ENCODE measurements around the gene CCND1. TPM values are rescaled to one million over a fixed set of nuclear protein-coding genes. Genes with fewer than 3 reads are reported as not detected.

Gene CCND1
- total and polyA plus RNA-seq, 10 of the 15 experiments (the other 5 are each of a cell fraction or from before 2014, with no cell fraction given), result 0.09 to 6.6 (median 0.59) TPM; not detected in 2

GRCh38 chr11:69613594-69613993, 27.4 kb upstream of the CCND1 start (continued):
- TF ChIP-seq ESRRA (IDR thresholded peaks at IDR 0.05; ENCODE audit: low read length), result no peak
- no peak for TF ChIP-seq ETV6 (conservative IDR thresholded peaks at IDR 0.05 in 1 of 2, IDR thresholded peaks at IDR 0.05 in 1 of 2; ENCODE audit: borderline replicate concordance in 1 of 2, low read depth in 1 of 2)
- TF ChIP-seq HDAC2 (IDR thresholded peaks at IDR 0.05), result no peak
- no peak for TF ChIP-seq TAF1 (IDR thresholded peaks at IDR 0.05; ENCODE audit: borderline replicate concordance, low read depth, low read length)
- no peak for TF ChIP-seq CREB1 (IDR thresholded peaks at IDR 0.05; ENCODE audit: low read depth)
- TF ChIP-seq CHD2 (IDR thresholded peaks at IDR 0.05; ENCODE audit: borderline replicate concordance, low read depth, low read length), result no peak
- TF ChIP-seq MXI1 (IDR thresholded peaks at IDR 0.05; ENCODE audit: low read depth, low read length), result no peak
- no peak for TF ChIP-seq SIX5 (IDR thresholded peaks at IDR 0.05; ENCODE audit: low read depth, low read length, severe bottlenecking)
- TF ChIP-seq EGR1 (IDR thresholded peaks at IDR 0.05; ENCODE audit: borderline replicate concordance in 1 of 2, low read depth in 2 of 2, low read length in 2 of 2), result no peak
- TF ChIP-seq YBX1 (IDR thresholded peaks at IDR 0.05), result no peak
- TF ChIP-seq WRNIP1 (IDR thresholded peaks at IDR 0.05; ENCODE audit: borderline replicate concordance, low read depth, low read length), result no peak
- no peak for TF ChIP-seq RAD21 (IDR thresholded peaks at IDR 0.05; ENCODE audit: insufficient read depth, low read depth, low read length)
- TF ChIP-seq NR2F1 (conservative IDR thresholded peaks at IDR 0.05), result no peak

GRCh38 chr11:69614085-69614484, 26.9 kb upstream of the CCND1 start:
- in situ Hi-C loops (cut with MboI) (no loop called here), intact Hi-C loops (cut with micrococcal nuclease; ENCODE audit: unreplicated experiment) (no loop called here)
- Histone ChIP-seq H3K4me3 (no peak overlapping the region), H3K79me2 (ENCODE audit: control insufficient read depth, insufficient read depth, low read length) (no peaks in the 10 kb centered on the region), H3K9me3 (replicated peaks; ENCODE audit: control insufficient read depth, insufficient read depth, low read length) (no peaks in the 10 kb centered on the region; the same call in 2 of the 3 replicates), H3K36me3 (ENCODE audit: control insufficient read depth in 2 of 2, insufficient read depth in 2 of 2, low read length in 1 of 2) (no peaks in the 10 kb centered on the region), H3K4me2 (ENCODE audit: control insufficient read depth, insufficient read depth) (no peak overlapping the region), H3K27me3 (replicated peaks in 1 of 2; ENCODE audit: control insufficient read depth in 2 of 2, insufficient read depth in 2 of 2, low read length in 1 of 2) (no peaks in the 10 kb centered on the region; a peak in 2 of 4 replicates), H3K27ac (ENCODE audit: control insufficient read depth, insufficient read depth) (no peak overlapping the region), H3K4me1 (ENCODE audit: control insufficient read depth, insufficient read depth, low read length) (no peaks in the 10 kb centered on the region), H4K20me1 (ENCODE audit: control insufficient read depth, insufficient read depth) (no peaks in the 10 kb centered on the region), H2AFZ (ENCODE audit: control insufficient read depth, low read depth, low read length) (no peak overlapping the region), H3K9ac (ENCODE audit: control insufficient read depth, insufficient read depth, low read length) (no peak overlapping the region)
- WGBS (ENCODE audit: insufficient coverage, insufficient replicate concordance, low lambda C conversion rate, missing lambda C conversion rate), result 38% methylated on average over 8 of the region's 8 CpGs
- no TSS peak for BruUV-seq (replicated peaks)
- no peak for DNase-seq (ENCODE audit: low read depth, low spot score)
- no peak for ATAC-seq
- ChIA-PET CTCF (no interaction called here), POLR2A (no interaction called here), RAD21 (ENCODE audit: unreplicated experiment) (no interaction called here), SMC1A (ENCODE audit: uncharacterized antibody, unreplicated experiment) (no interaction called here)
- no peak for FAIRE-seq
- TF ChIP-seq HSF1 (IDR thresholded peaks at IDR 0.05; ENCODE audit: low read depth, low read length), result no peak
- no peak for TF ChIP-seq TBL1XR1 (IDR thresholded peaks at IDR 0.05; ENCODE audit: low read depth, low read length)
- TF ChIP-seq POLR2A (IDR thresholded peaks at IDR 0.05; ENCODE audit: low read depth, low read length), result no peak
- no peak for TF ChIP-seq FOXM1 (IDR thresholded peaks at IDR 0.05; ENCODE audit: low read depth, low read length)
- no peak for TF ChIP-seq CHD2 (IDR thresholded peaks at IDR 0.05; ENCODE audit: borderline replicate concordance, low read depth, low read length)
- no peak for TF ChIP-seq CREB1 (IDR thresholded peaks at IDR 0.05; ENCODE audit: low read depth)
- no peak for TF ChIP-seq SIN3A (IDR thresholded peaks at IDR 0.05; ENCODE audit: low read depth, low read length)
- TF ChIP-seq CBFB (IDR thresholded peaks at IDR 0.05; ENCODE audit: low read depth), result no peak
- TF ChIP-seq, protein P1, sequence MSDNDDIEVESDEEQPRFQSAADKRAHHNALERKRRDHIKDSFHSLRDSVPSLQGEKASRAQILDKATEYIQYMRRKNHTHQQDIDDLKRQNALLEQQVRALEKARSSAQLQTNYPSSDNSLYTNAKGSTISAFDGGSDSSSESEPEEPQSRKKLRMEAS (IDR thresholded peaks at IDR 0.05; ENCODE audit: low read depth, low read length), result no peak
- no peak for TF ChIP-seq EGR1 (IDR thresholded peaks at IDR 0.05; ENCODE audit: borderline replicate concordance in 1 of 2, low read depth in 2 of 2, low read length in 2 of 2)
- no peak for TF ChIP-seq PAX8 (IDR thresholded peaks at IDR 0.05)
